GM12878 (cell line): ENCODE data around the gene CCDC138.

Experiments
- EP300 ChIP-seq, 2 experiments: fragments of 150-350 bp in 1 of 2; IDR thresholded peaks; 2 replicates each; pipeline ENCODE4 v1.6.1; 2011 to 2012; ENCODE audit warnings: low read depth in 2 of 2, low read length in 2 of 2, borderline replicate concordance in 1 of 2, improper control_type of control experiment in 1 of 2, inconsistent platforms in 1 of 2; ENCODE audit not compliant: control insufficient read depth in 1 of 2
- GABPA ChIP-seq: IDR thresholded peaks from 2 replicates; pipeline ENCODE4 v1.6.1; 2014; ENCODE audit warnings: antibody characterized with exemption, low read depth, mild to moderate bottlenecking, inconsistent platforms
- HDAC2 ChIP-seq: fragments of 200-600 bp; sonication (generic); IDR thresholded peaks from 2 replicates; pipeline ENCODE4 v1.6.1; 2017
- POLR2A ChIP-seq: IDR thresholded peaks from 2 replicates; pipeline ENCODE4 v1.6.1; 2011; ENCODE audit warnings: low read depth, mild to moderate bottlenecking, low read length
- POLR2AphosphoS5 ChIP-seq: IDR thresholded peaks from 2 replicates; pipeline ENCODE4 v1.6.1; 2011; ENCODE audit warnings: mild to moderate bottlenecking, low read length, inconsistent platforms
- RCOR1 ChIP-seq: conservative IDR thresholded peaks from 2 replicates; pipeline ENCODE4 v1.6.1; 2012; ENCODE audit warnings: low read depth, low read length, improper control_type of control experiment
- ZZZ3 ChIP-seq: IDR thresholded peaks from 2 replicates; pipeline ENCODE4 v1.6.1; 2011; ENCODE audit warnings: low read depth; ENCODE audit not compliant: control insufficient read depth, insufficient read length
- TF ChIP-seq, protein P1 (sequence below), 3 experiments: IDR thresholded peaks in 2 of 3; conservative IDR thresholded peaks in 1 of 3; 2 replicates each; pipeline ENCODE4 v1.5.1; 2011; ENCODE audit warnings: low read depth in 3 of 3, low read length in 3 of 3, mild to moderate bottlenecking in 3 of 3, control low read depth in 2 of 3, moderate library complexity in 2 of 3, inconsistent platforms in 1 of 3, mixed read lengths in 1 of 3; ENCODE audit not compliant: control insufficient read depth in 2 of 3, insufficient read depth in 1 of 3; ENCODE audit errors: extremely low read depth in 1 of 3
- TF ChIP-seq, protein P2 (sequence below): IDR thresholded peaks from 2 replicates; pipeline ENCODE4 v1.6.1; 2011; ENCODE audit warnings: borderline replicate concordance, low read depth, mild to moderate bottlenecking, moderate library complexity, low read length; ENCODE audit not compliant: insufficient read depth, poor library complexity, severe bottlenecking
- TF ChIP-seq, protein P3 (sequence below): IDR thresholded peaks from 2 replicates; pipeline ENCODE4 v1.6.1; 2012; ENCODE audit warnings: mild to moderate bottlenecking, low read depth, low read length

DNA sequence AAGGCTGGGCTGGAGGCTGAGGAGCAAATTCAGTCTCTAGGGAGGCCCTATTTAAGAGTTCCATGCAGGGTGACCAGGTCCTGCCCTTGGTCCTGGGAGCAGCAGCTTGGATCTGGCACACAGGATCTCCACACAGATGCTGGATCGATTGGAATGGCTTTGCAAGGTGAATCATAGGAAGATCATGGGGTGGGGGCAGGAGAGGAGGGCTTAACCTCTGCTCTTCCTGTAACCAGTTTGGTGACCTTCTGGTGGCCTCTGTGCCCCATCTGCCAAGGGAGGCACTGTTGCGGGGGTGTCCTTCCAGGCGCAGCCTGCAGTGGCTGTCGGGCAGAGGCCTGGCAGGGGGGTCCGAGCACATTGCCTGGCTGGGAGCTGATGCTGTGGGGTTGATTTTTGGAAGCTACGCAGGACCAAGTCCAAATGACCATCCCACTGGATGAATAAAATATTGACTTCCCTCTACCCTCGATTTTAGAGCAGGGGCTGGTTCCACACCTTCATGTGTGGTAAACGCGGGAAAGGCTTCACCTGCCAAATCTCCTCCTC is 122.8 kb downstream of the CCDC138 start:
- TF ChIP-seq HDAC2 (no peak), GABPA (no peak), RCOR1 (no peak), EP300 (IDR thresholded peaks at IDR 0.05; ENCODE audit: borderline replicate concordance in 1 of 2, control insufficient read depth in 1 of 2, low read depth in 2 of 2, low read length in 2 of 2) (no peak), ZZZ3 (no peak), POLR2AphosphoS5 (no peak), POLR2A (no peak)
- TF ChIP-seq, protein P1, sequence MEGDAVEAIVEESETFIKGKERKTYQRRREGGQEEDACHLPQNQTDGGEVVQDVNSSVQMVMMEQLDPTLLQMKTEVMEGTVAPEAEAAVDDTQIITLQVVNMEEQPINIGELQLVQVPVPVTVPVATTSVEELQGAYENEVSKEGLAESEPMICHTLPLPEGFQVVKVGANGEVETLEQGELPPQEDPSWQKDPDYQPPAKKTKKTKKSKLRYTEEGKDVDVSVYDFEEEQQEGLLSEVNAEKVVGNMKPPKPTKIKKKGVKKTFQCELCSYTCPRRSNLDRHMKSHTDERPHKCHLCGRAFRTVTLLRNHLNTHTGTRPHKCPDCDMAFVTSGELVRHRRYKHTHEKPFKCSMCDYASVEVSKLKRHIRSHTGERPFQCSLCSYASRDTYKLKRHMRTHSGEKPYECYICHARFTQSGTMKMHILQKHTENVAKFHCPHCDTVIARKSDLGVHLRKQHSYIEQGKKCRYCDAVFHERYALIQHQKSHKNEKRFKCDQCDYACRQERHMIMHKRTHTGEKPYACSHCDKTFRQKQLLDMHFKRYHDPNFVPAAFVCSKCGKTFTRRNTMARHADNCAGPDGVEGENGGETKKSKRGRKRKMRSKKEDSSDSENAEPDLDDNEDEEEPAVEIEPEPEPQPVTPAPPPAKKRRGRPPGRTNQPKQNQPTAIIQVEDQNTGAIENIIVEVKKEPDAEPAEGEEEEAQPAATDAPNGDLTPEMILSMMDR (IDR thresholded peaks at IDR 0.05 in 2 of 3, conservative IDR thresholded peaks at IDR 0.05 in 1 of 3; ENCODE audit: control insufficient read depth in 2 of 3, extremely low read depth in 1 of 3, insufficient read depth in 1 of 3, low read depth in 3 of 3, low read length in 3 of 3): no peak
- TF ChIP-seq, protein P2, sequence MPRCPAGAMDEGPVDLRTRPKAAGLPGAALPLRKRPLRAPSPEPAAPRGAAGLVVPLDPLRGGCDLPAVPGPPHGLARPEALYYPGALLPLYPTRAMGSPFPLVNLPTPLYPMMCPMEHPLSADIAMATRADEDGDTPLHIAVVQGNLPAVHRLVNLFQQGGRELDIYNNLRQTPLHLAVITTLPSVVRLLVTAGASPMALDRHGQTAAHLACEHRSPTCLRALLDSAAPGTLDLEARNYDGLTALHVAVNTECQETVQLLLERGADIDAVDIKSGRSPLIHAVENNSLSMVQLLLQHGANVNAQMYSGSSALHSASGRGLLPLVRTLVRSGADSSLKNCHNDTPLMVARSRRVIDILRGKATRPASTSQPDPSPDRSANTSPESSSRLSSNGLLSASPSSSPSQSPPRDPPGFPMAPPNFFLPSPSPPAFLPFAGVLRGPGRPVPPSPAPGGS: no peak
- TF ChIP-seq, protein P3, sequence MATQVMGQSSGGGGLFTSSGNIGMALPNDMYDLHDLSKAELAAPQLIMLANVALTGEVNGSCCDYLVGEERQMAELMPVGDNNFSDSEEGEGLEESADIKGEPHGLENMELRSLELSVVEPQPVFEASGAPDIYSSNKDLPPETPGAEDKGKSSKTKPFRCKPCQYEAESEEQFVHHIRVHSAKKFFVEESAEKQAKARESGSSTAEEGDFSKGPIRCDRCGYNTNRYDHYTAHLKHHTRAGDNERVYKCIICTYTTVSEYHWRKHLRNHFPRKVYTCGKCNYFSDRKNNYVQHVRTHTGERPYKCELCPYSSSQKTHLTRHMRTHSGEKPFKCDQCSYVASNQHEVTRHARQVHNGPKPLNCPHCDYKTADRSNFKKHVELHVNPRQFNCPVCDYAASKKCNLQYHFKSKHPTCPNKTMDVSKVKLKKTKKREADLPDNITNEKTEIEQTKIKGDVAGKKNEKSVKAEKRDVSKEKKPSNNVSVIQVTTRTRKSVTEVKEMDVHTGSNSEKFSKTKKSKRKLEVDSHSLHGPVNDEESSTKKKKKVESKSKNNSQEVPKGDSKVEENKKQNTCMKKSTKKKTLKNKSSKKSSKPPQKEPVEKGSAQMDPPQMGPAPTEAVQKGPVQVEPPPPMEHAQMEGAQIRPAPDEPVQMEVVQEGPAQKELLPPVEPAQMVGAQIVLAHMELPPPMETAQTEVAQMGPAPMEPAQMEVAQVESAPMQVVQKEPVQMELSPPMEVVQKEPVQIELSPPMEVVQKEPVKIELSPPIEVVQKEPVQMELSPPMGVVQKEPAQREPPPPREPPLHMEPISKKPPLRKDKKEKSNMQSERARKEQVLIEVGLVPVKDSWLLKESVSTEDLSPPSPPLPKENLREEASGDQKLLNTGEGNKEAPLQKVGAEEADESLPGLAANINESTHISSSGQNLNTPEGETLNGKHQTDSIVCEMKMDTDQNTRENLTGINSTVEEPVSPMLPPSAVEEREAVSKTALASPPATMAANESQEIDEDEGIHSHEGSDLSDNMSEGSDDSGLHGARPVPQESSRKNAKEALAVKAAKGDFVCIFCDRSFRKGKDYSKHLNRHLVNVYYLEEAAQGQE: no peak
